ENCODE results near the gene NINJ2.
"Not testable (repeated sequence)": the region's sequence is repeated elsewhere in the genome, so short reads cannot be mapped to it uniquely, and the experiment has no call there.

NINJ2 gene

GRCh38 chr12:639988-640387 lies 23.3 kb downstream of the NINJ2 start:
- DNase-seq: no peak

- DNase-seq: no peak
Measured at GRCh38 chr12:639566-639965, 23.7 kb downstream of the NINJ2 start.

GRCh38 chr12:638953-639557 lies 24.2 kb downstream of the NINJ2 start:
- DNase-seq: no peak

GRCh38 chr12:636632-637031 lies 26.6 kb downstream of the NINJ2 start:
- DNase-seq: no peak

GRCh38 chr12:633731-634130 lies 29.5 kb downstream of the NINJ2 start:
- no peak for DNase-seq

- no peak for DNase-seq
Measured at GRCh38 chr12:632102-632696, 31.0 kb downstream of the NINJ2 start.

GRCh38 chr12:630656-631632 lies 32.3 kb downstream of the NINJ2 start:
- no peak for DNase-seq

- DNase-seq: not testable (repeated sequence)
Measured at GRCh38 chr12:628742-629078, 34.5 kb downstream of the NINJ2 start.

GRCh38 chr12:627863-628741 lies 35.1 kb downstream of the NINJ2 start:
- DNase-seq: no peak

GRCh38 chr12:627285-627684 lies 36.0 kb downstream of the NINJ2 start:
- no peak for DNase-seq

GRCh38 chr12:625998-626397 lies 37.2 kb downstream of the NINJ2 start:
- no peak for DNase-seq

- no peak for DNase-seq
Measured at GRCh38 chr12:623865-624372, 39.3 kb downstream of the NINJ2 start.

- DNase-seq: no peak
Measured at GRCh38 chr12:623172-623864, 39.9 kb downstream of the NINJ2 start.

GRCh38 chr12:622416-622815 lies 40.8 kb downstream of the NINJ2 start:
- DNase-seq: no peak

GRCh38 chr12:619346-619745 lies 43.9 kb downstream of the NINJ2 start:
- no peak for DNase-seq

- DNase-seq: peak; percentile 13
Measured at GRCh38 chr12:618605-619004, 44.6 kb downstream of the NINJ2 start.

GRCh38 chr12:617304-617915 lies 45.8 kb downstream of the NINJ2 start:
- DNase-seq: no peak

GRCh38 chr12:615620-616019 lies 47.6 kb downstream of the NINJ2 start:
- DNase-seq: no peak

GRCh38 chr12:614411-614970 lies 48.8 kb downstream of the NINJ2 start:
- DNase-seq: no peak

- no peak for DNase-seq
Measured at GRCh38 chr12:613996-614395, 49.2 kb downstream of the NINJ2 start.

GRCh38 chr12:612886-613285 lies 50.4 kb downstream of the NINJ2 start:
- DNase-seq: no peak

Data from NCI-H2029 (cell line).